ENCODE data around the gene ANKRD35.
"Not testable (repeated sequence)": the region's sequence is repeated elsewhere in the genome, so short reads cannot be mapped to it uniquely, and the experiment has no call there.

The ANKRD35 gene

DNA sequence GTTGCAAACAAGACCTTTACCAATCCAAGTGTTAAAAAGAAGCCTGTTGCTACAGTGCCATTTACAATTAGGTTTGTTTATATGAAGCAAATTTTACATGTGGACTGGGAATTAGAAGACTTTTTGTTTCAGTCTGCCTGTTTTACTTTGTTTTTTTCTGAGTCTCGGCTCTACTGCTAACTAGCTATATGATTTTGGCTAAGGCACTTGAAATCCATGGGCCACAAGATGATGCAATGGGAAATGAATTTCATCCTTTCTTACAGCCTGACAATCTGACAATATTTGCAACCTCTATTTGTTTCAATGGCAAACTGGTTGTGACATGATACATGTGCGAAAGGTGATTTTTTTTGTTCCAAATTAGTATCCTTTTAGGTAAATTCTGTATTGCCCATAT lies 36.6 kb upstream of the ANKRD35 start:
- DNase-seq (ENCODE audit: low read depth): peak; percentile 30
- no peak overlapping the region for H3K4me3 ChIP-seq (ENCODE audit: low read depth, low read length)
- TF ChIP-seq, protein P1, sequence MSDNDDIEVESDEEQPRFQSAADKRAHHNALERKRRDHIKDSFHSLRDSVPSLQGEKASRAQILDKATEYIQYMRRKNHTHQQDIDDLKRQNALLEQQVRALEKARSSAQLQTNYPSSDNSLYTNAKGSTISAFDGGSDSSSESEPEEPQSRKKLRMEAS (IDR thresholded peaks at IDR 0.05; ENCODE audit: low read depth, low read length): no peak
- TF ChIP-seq, protein P2, sequence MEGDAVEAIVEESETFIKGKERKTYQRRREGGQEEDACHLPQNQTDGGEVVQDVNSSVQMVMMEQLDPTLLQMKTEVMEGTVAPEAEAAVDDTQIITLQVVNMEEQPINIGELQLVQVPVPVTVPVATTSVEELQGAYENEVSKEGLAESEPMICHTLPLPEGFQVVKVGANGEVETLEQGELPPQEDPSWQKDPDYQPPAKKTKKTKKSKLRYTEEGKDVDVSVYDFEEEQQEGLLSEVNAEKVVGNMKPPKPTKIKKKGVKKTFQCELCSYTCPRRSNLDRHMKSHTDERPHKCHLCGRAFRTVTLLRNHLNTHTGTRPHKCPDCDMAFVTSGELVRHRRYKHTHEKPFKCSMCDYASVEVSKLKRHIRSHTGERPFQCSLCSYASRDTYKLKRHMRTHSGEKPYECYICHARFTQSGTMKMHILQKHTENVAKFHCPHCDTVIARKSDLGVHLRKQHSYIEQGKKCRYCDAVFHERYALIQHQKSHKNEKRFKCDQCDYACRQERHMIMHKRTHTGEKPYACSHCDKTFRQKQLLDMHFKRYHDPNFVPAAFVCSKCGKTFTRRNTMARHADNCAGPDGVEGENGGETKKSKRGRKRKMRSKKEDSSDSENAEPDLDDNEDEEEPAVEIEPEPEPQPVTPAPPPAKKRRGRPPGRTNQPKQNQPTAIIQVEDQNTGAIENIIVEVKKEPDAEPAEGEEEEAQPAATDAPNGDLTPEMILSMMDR (IDR thresholded peaks at IDR 0.05; ENCODE audit: low read depth, low read length): no peak
- TF ChIP-seq POLR2A (IDR thresholded peaks at IDR 0.05; ENCODE audit: extremely low read depth, insufficient read length): no peak
- no peak for TF ChIP-seq MYC (IDR thresholded peaks at IDR 0.05; ENCODE audit: low read depth, low read length)

DNA sequence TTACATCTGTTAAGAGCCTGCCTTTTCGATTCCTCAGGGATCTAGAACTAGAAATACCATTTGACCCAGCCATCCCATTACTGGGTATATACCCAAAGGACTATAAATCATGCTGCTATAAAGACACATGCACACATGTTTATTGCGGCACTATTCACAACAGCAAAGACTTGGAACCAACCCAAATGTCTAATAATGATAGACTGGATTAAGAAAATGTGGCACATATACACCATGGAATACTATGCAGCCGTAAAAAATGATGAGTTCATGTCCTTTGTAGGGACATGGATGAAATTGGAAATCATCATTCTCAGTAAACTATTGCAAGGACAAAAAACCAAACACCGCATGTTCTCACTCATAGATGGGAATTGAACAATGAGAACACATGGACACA lies 34.6 kb upstream of the ANKRD35 start:
- not testable (repeated sequence) for H3K4me3 ChIP-seq (ENCODE audit: low read depth, low read length); DNase-seq (ENCODE audit: low read depth)

DNA sequence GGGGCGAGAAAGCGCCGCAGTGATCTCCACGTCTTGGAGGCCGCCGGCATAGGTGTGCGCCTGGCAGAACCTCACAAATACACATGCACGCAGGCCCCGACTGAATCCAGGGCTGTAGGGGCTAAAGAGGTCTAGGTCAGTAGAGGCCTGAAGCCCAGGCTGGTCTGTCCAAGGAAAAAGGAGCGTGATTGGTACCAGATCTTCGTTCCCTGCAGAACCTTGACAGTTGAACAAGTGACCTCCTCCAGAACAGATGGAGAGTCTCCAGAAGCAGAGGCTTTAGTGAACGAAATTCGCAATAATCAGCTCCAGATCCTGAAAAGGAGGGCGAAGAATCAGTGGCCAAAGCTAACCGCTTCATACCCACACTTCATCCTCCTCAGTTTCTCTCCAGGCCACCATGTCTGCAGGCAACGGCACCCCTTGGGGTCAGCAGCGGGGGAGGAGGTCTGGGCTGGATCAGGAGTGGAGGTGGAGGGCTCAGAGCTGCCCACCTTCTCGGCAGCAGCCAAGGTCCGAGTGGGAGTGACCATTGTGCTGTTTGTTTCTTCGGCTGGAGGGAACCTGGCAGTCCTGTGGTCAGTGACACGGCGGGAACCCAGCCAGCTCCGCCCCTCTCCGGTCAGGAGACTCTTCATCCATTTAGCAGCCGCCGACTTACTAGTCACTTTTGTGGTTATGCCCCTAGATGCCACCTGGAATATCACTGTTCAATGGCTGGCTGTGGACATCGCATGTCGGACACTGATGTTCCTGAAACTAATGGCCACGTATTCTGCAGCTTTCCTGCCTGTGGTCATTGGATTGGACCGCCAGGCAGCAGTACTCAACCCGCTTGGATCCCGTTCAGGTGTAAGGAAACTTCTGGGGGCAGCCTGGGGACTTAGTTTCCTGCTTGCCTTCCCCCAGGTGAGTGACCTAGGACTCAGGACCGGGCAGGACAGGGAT lies 33.6 kb upstream of the ANKRD35 start:
- DNase-seq (ENCODE audit: low read depth): peak; percentile 61
- TF ChIP-seq POLR2A (IDR thresholded peaks at IDR 0.05; ENCODE audit: extremely low read depth, insufficient read length) (peak; percentile 7), MYC (IDR thresholded peaks at IDR 0.05; ENCODE audit: low read depth, low read length) (no peak; the same call in 1 of the 2 replicates)
- H3K4me3 ChIP-seq (ENCODE audit: low read depth, low read length): peak overlapping the region; percentile 92

DNA sequence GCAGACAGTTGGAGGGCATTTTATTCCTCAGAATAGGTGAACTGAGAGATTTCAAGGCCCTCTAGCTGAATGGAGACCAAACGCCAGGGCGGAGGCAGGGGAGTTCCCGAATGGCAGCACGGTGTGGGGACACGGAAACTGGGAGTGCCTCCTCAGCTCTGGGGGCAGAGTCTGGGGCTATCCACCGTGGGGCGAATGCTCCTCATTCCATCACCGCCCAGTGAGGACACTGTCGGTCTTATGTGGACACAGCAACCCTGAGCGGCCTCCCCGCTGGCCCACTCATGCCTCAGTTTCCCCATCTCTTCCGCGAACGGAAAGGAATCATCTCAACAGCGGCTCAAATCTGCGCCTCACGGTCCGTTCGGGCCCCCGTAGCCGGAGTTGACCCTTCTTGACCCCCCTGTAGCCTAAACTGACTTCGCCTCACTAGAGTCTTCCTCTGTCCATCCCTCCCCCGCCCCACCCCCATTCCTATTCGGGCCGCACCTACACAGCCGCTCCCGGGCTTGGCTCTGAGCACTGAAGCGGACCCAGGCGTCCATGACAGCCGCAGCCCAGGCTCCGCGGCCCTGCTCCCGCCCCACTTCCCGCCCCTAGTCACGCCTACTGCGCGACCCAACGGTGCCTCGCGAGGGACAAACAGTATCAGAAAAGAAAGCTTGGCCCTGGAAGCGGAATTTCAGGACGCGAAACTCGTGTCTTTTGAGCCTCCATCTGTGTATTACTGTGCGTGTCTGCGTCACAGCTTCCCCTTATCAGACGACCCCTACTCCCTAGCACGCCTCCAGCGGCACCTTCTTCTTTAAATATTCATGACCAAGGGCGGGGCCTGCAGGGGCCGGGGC lies 32.7 kb upstream of the ANKRD35 start, which contains the start of gene PEX11B:
PEX11B (minus strand) TSS at position 574 of the 848 bp plus-strand sequence; CDS start at position 545, 29 bp downstream.
- DNase-seq (ENCODE audit: low read depth): peak; percentile 95
- H3K4me3 ChIP-seq (ENCODE audit: low read depth, low read length): peak within 1 kb of the TSS; percentile 92
- TF ChIP-seq, protein P2 (IDR thresholded peaks at IDR 0.05; ENCODE audit: low read depth, low read length): no peak
- TF ChIP-seq, protein P1 (IDR thresholded peaks at IDR 0.05; ENCODE audit: low read depth, low read length): no peak; the same call in 1 of the 2 replicates
- TF ChIP-seq POLR2A (IDR thresholded peaks at IDR 0.05; ENCODE audit: extremely low read depth, insufficient read length) (peak; percentile 68), MYC (IDR thresholded peaks at IDR 0.05; ENCODE audit: low read depth, low read length) (peak; percentile 89)

DNA sequence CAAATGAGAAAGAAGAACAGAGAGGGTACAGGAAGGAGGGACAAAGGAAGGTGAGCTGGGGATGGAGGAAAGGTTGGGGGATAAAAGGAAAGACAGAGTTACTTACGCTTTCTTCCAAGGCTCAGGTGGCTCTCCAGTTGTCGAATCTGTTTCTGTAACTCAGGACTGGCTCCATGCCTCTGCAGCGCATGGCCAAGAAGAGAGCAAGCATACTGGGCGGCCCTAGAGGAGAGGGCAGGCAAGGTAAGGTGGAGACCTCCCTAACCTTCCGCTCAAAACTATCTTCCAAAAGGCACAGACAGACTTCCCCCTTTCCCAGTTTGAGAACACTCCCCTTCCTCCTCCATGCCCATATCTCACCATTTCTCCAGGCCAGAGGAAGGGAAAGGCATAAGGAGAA lies 31.9 kb upstream of the ANKRD35 start:
- H3K4me3 ChIP-seq (ENCODE audit: low read depth, low read length): peak overlapping the region; percentile 92
- DNase-seq (ENCODE audit: low read depth): no peak
- TF ChIP-seq POLR2A (IDR thresholded peaks at IDR 0.05; ENCODE audit: extremely low read depth, insufficient read length): no peak
- TF ChIP-seq, protein P2 (IDR thresholded peaks at IDR 0.05; ENCODE audit: low read depth, low read length): no peak
- TF ChIP-seq, protein P1 (IDR thresholded peaks at IDR 0.05; ENCODE audit: low read depth, low read length): no peak

DNA sequence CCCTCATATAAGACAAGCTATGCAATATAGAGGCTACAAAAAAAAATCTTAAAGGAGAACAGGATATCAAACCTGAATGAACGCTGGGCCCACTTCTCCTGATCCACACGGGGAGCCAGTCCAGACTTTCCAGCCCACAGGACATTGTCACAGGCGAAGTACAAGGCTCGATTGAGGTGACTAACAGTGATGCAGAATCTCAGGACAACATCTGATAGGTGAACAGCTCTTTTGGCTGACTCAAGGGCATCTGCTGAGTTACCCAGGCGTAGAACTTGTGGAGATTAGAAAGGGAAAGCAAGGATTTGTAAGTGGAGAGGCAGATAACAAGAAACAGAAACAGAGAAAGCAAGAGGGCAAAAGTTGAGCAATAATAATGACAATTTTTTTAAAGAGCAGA lies 31.1 kb upstream of the ANKRD35 start:
- TF ChIP-seq MYC (IDR thresholded peaks at IDR 0.05; ENCODE audit: low read depth, low read length) (no peak), POLR2A (IDR thresholded peaks at IDR 0.05; ENCODE audit: extremely low read depth, insufficient read length) (no peak)
- TF ChIP-seq, protein P1 (IDR thresholded peaks at IDR 0.05; ENCODE audit: low read depth, low read length): no peak
- TF ChIP-seq, protein P2 (IDR thresholded peaks at IDR 0.05; ENCODE audit: low read depth, low read length): no peak
- no peak overlapping the region for H3K4me3 ChIP-seq (ENCODE audit: low read depth, low read length)
- DNase-seq (ENCODE audit: low read depth): no peak

Data from NB4 (cell line).